Ovary (tissue), 3 donors: ENCODE results near the gene COG5.

Experiments used
- CTCF ChIP-seq, 3 donors: fragments of 450-650 bp in 2 of 3; fragments of 200-600 bp in 1 of 3; IDR thresholded peaks; one replicate each; pipeline versions ENCODE4 v1.5.1 to v1.8.0; 2016 to 2022; ENCODE audit warnings: antibody characterized with exemption in 3 of 3, mild to moderate bottlenecking in 1 of 3
- EP300 ChIP-seq: sonication (generic); formaldehyde crosslinking; IDR thresholded peaks from one replicate; pipeline ENCODE4 v1.6.1; 2017; ENCODE audit warnings: antibody characterized with exemption
- POLR2A ChIP-seq: fragments of 450-650 bp; IDR thresholded peaks from one replicate; pipeline ENCODE4 v1.6.1; 2017; ENCODE audit warnings: antibody characterized with exemption, mild to moderate bottlenecking, moderate library complexity
- donor health status: DM: no; HTN: no; CAD: no.

GRCh38 chr7:107315716-107316220, 248.0 kb downstream of the COG5 start:
- TF ChIP-seq POLR2A (no peak), CTCF (IDR thresholded peaks at IDR 0.05) (no peak), EP300 (no peak)
